Stimulated activated CD4-positive, alpha-beta T cell treated with anti-CD3 and anti-CD28 coated beads, Interleukin-12 subunit alpha, Interleukin-12 subunit beta, amount 100 ng/mL, for 48 hours (primary cell): ENCODE data around the gene AIMP1.
"Not testable (repeated sequence)": the region's sequence is repeated elsewhere in the genome, so short reads cannot be mapped to it uniquely, and the experiment has no call there.

ENCODE experiments used
- DNase-seq, 3 donors: peaks; one replicate each; pipeline ENCODE4 v3.0.0-alpha.2; 2020; ENCODE audit warnings: low read depth in 2 of 3, low spot score in 1 of 3

AIMP1 gene

DNA sequence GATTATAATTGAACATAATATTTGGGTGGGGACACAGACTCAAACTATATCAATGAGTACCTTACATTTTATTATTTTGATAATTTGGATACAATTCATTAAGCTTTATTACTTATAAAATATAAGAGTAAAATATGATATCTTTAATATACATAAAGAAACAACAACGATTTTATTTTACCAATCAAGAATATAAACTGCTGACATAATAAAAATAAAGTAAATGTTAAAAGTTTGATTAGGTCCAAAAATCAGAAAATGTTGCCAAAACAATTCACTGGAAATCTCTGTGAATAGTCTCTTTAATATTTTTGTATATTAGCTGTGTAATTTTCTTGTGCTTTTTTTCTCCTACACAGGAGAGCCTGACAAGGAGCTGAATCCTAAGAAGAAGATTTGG is 30.8 kb downstream of the AIMP1 start:
- DNase-seq, result no peak

DNA sequence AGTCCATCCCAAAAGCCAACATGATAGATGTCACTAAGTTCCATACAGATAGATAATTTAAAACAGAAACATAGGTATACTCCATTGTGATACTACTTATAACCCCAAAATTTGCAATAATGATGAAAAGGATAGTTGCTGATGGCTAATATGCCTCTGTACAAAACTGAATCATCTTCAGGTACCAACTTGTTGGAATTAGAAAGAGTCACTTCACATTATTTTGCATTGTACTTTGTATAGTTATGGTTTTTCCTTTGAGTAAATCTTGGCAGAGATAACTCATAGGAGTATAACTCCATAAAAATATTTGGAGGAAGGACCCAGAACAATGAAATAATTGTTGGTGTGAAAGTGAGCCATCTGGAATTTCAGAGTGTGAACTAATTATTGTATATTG is 34.7 kb downstream of the AIMP1 start:
- DNase-seq, result no peak

GRCh38 chr4:106353786-106354185 is 37.4 kb downstream of the AIMP1 start:
- no peak for DNase-seq

- no peak for DNase-seq
Measured at GRCh38 chr4:106355193-106355592, 38.8 kb downstream of the AIMP1 start.

DNA sequence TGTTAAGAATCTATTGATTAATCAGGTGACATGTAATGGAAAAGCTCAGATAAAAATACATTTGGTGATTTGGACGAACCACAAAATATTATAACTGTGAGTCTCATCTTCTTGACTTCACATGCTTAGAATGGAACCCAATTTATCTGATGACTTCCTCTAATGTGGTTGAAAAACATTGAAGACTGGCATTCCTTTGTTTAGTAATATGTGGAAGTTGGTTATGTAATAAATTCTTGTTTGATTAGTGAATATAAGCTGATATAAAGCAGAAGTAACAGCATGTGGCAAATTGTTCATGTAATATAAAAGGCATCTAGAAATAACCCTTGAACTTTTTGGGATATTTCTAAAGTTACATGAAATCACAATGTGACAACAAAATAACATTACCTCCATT is 42.5 kb downstream of the AIMP1 start:
- no peak for DNase-seq

- no peak for DNase-seq
Measured at GRCh38 chr4:106362086-106362825, 45.9 kb downstream of the AIMP1 start.

GRCh38 chr4:106364282-106364681 is 47.9 kb downstream of the AIMP1 start:
- no peak for DNase-seq

DNA sequence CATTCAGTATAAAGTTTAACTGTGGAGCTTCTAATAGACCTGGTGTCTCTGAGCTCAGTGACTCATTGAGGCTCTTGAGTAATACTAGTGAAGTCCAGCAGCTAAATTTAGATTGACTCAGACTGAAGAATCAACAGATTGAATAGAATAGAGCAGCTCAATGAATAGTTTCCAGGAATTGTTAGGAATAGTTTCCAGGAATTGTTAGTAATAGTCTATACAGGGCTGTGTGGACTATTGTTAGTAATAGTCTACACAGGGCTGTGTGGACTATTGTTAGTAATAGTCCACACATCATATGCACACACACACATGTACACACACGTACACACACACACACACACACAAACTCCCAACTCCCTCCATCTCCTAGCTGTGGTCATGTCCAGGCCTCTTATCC is 49.3 kb downstream of the AIMP1 start:
- no peak for DNase-seq

GRCh38 chr4:106366026-106366425 is 49.7 kb downstream of the AIMP1 start:
- DNase-seq, result no peak

- no peak for DNase-seq
Measured at GRCh38 chr4:106367072-106367471, 50.7 kb downstream of the AIMP1 start.

DNA sequence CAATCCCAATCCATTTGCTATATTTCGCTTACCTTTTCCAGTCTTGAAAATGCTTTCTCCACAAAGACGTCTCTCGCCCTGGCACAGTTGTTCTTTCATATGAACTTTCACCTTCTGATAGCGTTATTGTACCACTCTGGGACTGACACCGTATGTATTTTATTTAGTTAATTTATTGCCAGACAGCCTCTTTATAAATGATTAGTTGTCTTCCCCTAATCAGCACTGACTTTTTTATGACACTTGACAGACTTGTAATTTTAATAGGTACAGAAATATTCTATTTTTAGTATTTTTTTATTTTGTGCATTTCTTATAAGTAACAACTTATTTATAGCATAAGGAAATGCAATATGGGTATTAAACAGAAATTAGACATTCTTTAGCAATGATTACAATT is 52.3 kb downstream of the AIMP1 start, which contains the start of gene GIMD1:
Gene GIMD1 (minus strand): TSS at position 101 of the 400 bp plus-strand sequence. CDS start 1,343 bp downstream, outside the sequence.
- no peak for DNase-seq

DNA sequence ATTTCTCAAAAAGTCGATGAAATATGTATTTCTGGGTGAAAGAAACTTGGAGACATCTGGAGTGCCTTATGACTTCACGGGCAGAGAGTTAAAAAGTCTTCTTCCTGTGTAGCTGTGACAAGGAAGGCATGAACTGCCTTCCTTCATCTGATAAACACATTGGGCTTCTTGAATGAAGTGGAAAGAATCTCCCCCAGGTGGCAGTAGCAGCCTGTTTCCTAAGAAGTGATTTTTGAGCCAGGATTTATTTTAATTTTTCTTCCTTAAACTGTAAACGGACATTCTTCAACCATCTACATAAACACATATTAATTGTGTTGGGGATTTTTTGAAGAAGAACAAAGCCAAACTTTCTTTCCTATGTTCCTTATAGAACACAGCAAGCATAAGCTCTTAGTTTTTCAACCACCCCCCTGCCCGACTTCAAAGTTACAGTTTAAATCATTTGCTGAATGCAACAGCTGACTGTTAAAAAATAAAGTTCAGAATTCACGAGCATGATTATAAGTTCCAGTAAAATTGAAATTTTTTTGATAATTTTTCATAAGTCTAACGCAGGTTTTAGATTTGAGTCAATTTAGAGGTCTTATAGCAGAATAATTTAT is 53.2 kb downstream of the AIMP1 start:
- no peak for DNase-seq

GRCh38 chr4:106370214-106370613 is 53.9 kb downstream of the AIMP1 start:
- no peak for DNase-seq

- DNase-seq, result no peak
Measured at GRCh38 chr4:106371161-106371560, 54.8 kb downstream of the AIMP1 start.

GRCh38 chr4:106373026-106373425 is 56.7 kb downstream of the AIMP1 start:
- no peak for DNase-seq

DNA sequence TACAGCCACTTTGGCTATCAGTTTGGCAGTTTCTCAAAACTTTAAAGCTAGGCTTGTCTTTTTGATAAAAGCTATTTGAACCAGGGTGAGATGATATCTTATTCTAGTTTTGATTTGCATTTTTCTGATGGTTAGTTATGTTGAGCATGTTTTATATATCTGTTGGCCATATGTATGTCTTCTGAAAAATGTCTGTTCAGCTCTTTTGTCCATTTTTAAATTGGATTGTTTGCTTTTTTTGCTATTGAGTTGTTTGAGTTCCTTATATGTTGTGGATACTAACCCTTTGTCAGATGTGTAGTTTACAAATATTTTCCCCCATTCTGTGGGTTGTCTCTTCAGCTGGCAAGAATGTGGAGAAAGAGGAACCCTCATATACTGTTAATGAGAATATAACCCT is 63.8 kb downstream of the AIMP1 start:
- DNase-seq, result no peak

- no peak for DNase-seq
Measured at GRCh38 chr4:106384878-106385277, 68.5 kb downstream of the AIMP1 start.

- DNase-seq, result no peak
Measured at GRCh38 chr4:106385853-106386393, 69.6 kb downstream of the AIMP1 start.

- DNase-seq, result no peak
Measured at GRCh38 chr4:106395582-106395981, 79.2 kb downstream of the AIMP1 start.

DNA sequence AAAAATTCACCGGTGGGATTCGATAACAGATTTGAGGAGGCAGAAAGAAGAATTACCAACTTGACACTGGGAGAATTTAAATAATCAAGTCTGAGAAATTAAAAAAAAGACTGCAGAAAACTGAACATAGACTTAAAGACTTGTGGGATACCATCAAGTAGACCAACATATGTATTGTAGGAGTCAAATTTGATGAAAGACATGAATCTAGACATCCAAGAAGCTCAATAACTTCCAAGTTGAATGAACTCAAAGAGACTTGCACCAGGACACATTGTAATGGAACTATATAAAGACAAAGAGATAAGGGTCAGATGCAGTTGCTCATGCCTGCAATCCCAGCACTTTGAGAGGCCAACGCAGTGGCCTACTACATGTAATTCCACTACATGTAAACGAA is 82.5 kb downstream of the AIMP1 start:
- DNase-seq, result not testable (repeated sequence)
